Measurements from ENCODE around the gene SP2. TPM values are rescaled to one million over a fixed set of nuclear protein-coding genes. Genes with fewer than 3 reads are reported as not detected.

The SP2 gene
- total RNA-seq, 3 donors from 2014 or later, result 21.7 to 24.2 (median 21.7) TPM

GRCh38 chr17:47953909-47954308 lies 57.9 kb downstream of the SP2 start:
- Histone ChIP-seq H3K4me3 (peak overlapping the region; percentile 52), H3K4me1 (ENCODE audit: low read depth) (peaks cover 43% of the 10 kb centered on the region), H3K36me3 (ENCODE audit: low read depth) (no peaks in the 10 kb centered on the region)

GRCh38 chr17:47955497-47956461 lies 59.7 kb downstream of the SP2 start:
- peak; percentile 8 for ATAC-seq
- Histone ChIP-seq H3K9me3 (no peaks in the 10 kb centered on the region), H3K4me1 (ENCODE audit: low read depth) (peaks cover 35% of the 10 kb centered on the region), H3K4me3 (peak overlapping the region; percentile 52), H3K36me3 (ENCODE audit: low read depth) (no peaks in the 10 kb centered on the region)
- DNase-seq, result peak; percentile 72 to 77 (median 74)
- no peak for TF ChIP-seq CTCF (IDR thresholded peaks at IDR 0.05)
- intact Hi-C loops (cut with DNase I, micrococcal nuclease), result no loop called here

More at GRCh38 chr17:47953909-47954308, 57.9 kb downstream of the SP2 start:
- no peaks in the 10 kb centered on the region for H3K9me3 ChIP-seq
- no peak for TF ChIP-seq CTCF (IDR thresholded peaks at IDR 0.05)
- DNase-seq (no peak), ATAC-seq (no peak)
- intact Hi-C loops (cut with DNase I, micrococcal nuclease), result loop anchor here in 1 of 2 donors (5.0 kb wide), 1 partner anchor 58 kb away; no protein-coding TSS in a partner anchor

- Histone ChIP-seq H3K4me1 (ENCODE audit: low read depth) (peaks cover 33% of the 10 kb centered on the region), H3K4me3 (peak overlapping the region; percentile 52), H3K9me3 (no peaks in the 10 kb centered on the region), H3K36me3 (ENCODE audit: low read depth) (no peaks in the 10 kb centered on the region)
- no peak for TF ChIP-seq CTCF (IDR thresholded peaks at IDR 0.05)
- ATAC-seq, result no peak
- intact Hi-C loops (cut with DNase I, micrococcal nuclease), result no loop called here
- DNase-seq, result peak in 2 of 3 donors; percentile 40 to 54
Measured at GRCh38 chr17:47956791-47957590, 61.0 kb downstream of the SP2 start.

- ATAC-seq, result peak; percentile 76
- DNase-seq, result peak; percentile 87 to 95 (median 88)
- no peak for TF ChIP-seq CTCF (IDR thresholded peaks at IDR 0.05)
- intact Hi-C loops (cut with DNase I, micrococcal nuclease), result no loop called here
- Histone ChIP-seq H3K9me3 (no peaks in the 10 kb centered on the region), H3K4me1 (ENCODE audit: low read depth) (peaks cover 26% of the 10 kb centered on the region), H3K36me3 (ENCODE audit: low read depth) (no peaks in the 10 kb centered on the region), H3K4me3 (peak within 1 kb of the TSS; percentile 52)
Measured at GRCh38 chr17:47957591-47958490, 61.8 kb downstream of the SP2 start, which contains the start of gene PRR15L. Gene PRR15L (minus strand): TSS chr17:47957883. CDS start chr17:47953234, 4,649 bp downstream.

Data from mucosa of descending colon (tissue), 3 donors.